H1 (cell line): ENCODE results near the gene PTPN5. TPM values are rescaled to one million over a fixed set of nuclear protein-coding genes. Genes with fewer than 3 reads are reported as not detected.

ENCODE experiments used
- CTCF ChIA-PET: fragments of 300-600 bp; sonication (Branson Sonifier 250); formaldehyde crosslinking; loops from one replicate; lab custom pipeline; 2021; ENCODE audit not compliant: partially characterized antibody; lab: Charles Lee
- POLR2A ChIA-PET: fragments of 300-600 bp; sonication (Branson Sonifier 250); formaldehyde crosslinking; loops from one replicate; lab custom pipeline; 2021; ENCODE audit warnings: inconsistent platforms; ENCODE audit not compliant: partially characterized antibody; lab: Charles Lee
- DNase-seq, 2 experiments: peaks; one replicate each; pipeline versions ENCODE4 v3.0.0 to v3.0.0-alpha.2; 2010 to 2022; ENCODE audit warnings: low spot score in 2 of 2, low read depth in 1 of 2, mixed read lengths in 1 of 2
- FAIRE-seq: peaks from 2 replicates; lab custom pipeline; 2011; peaks lifted over from hg19 to GRCh38; lab: Jason Lieb, UNC
- H2AFZ ChIP-seq: 2 replicates; pipeline ENCODE4 v1.8.1; 2012; ENCODE audit warnings: low read length, inconsistent platforms
- H2AK5ac ChIP-seq: 2 replicates; pipeline ENCODE4 v1.6.1; 2013; ENCODE audit warnings: low read depth, low read length
- H2BK120ac ChIP-seq: replicated peaks from 2 replicates; pipeline ENCODE3; 2013; ENCODE audit warnings: low read depth, low read length, inconsistent platforms
- H2BK12ac ChIP-seq: 2 replicates; pipeline ENCODE4 v1.6.1; 2013; ENCODE audit warnings: low read depth, low read length
- H2BK15ac ChIP-seq: 2 replicates; pipeline ENCODE4 v1.6.1; 2013; ENCODE audit warnings: low read length
- H2BK20ac ChIP-seq: 2 replicates; pipeline ENCODE4 v1.6.1; 2013; ENCODE audit warnings: low read length
- H2BK5ac ChIP-seq: 2 replicates; pipeline ENCODE4 v1.6.1; 2013; ENCODE audit warnings: low read depth, low read length
- H3K14ac ChIP-seq: 2 replicates; pipeline ENCODE4 v1.6.1; 2013; ENCODE audit warnings: inconsistent platforms; ENCODE audit not compliant: insufficient read length
- H3K18ac ChIP-seq: 2 replicates; pipeline ENCODE4 v1.6.1; 2013; ENCODE audit warnings: low read length; ENCODE audit errors: extremely low read depth
- H3K23ac ChIP-seq: 2 replicates; pipeline ENCODE4 v1.6.1; 2013; ENCODE audit warnings: inconsistent platforms; ENCODE audit not compliant: insufficient read length
- H3K23me2 ChIP-seq: 2 replicates; pipeline ENCODE4 v1.6.1; 2013; ENCODE audit warnings: low read depth, low read length
- H3K27ac ChIP-seq: 2 replicates; pipeline ENCODE4 v1.6.1; 2011; ENCODE audit warnings: low read depth, low read length, inconsistent platforms
- H3K27me3 ChIP-seq, 4 experiments: replicated peaks in 1 of 4; 1 replicate in 1 of 4; 2 replicates in 3 of 4; pipeline versions ENCODE4 v1.6.1 to v1.8.1; 2011 to 2013; ENCODE audit warnings: low read length in 3 of 4, mild to moderate bottlenecking in 3 of 4, inconsistent platforms in 2 of 4, mixed read lengths in 2 of 4, moderate library complexity in 1 of 4; ENCODE audit not compliant: control insufficient read depth in 3 of 4, insufficient read depth in 3 of 4; ENCODE audit errors: extremely low read depth in 1 of 4
- H3K36me3 ChIP-seq, 4 experiments: 2 replicates each; pipeline versions ENCODE4 v1.6.1 to v1.8.1; 2011 to 2013; ENCODE audit warnings: mild to moderate bottlenecking in 4 of 4, low read length in 3 of 4, moderate library complexity in 2 of 4, control low read depth in 1 of 4, inconsistent platforms in 1 of 4; ENCODE audit not compliant: insufficient read depth in 4 of 4, control insufficient read depth in 2 of 4
- H3K4ac ChIP-seq: replicated peaks from 2 replicates; pipeline ENCODE3; 2013; ENCODE audit warnings: low read length, low read depth, mixed read lengths, inconsistent platforms; ENCODE audit not compliant: insufficient read length
- H3K4me1 ChIP-seq, 4 experiments: replicated peaks in 1 of 4; 1 replicate in 1 of 4; 2 replicates in 3 of 4; pipeline versions ENCODE4 v1.6.1 to v1.8.1; 2011 to 2013; ENCODE audit warnings: low read length in 3 of 4, inconsistent platforms in 2 of 4, mixed read lengths in 1 of 4; ENCODE audit not compliant: insufficient read depth in 4 of 4, control insufficient read depth in 3 of 4
- H3K4me2 ChIP-seq, 2 experiments: 2 replicates each; pipeline versions ENCODE4 v1.6.1 to v1.8.1; 2011 to 2013; ENCODE audit warnings: low read depth in 2 of 2, low read length in 2 of 2, control low read depth in 1 of 2, inconsistent platforms in 1 of 2, mild to moderate bottlenecking in 1 of 2; ENCODE audit not compliant: insufficient read depth in 1 of 2
- H3K4me3 ChIP-seq, 4 experiments: fragments of 200-600, 300-600 bp in 1 of 4; sonication (generic), shearing (Covaris generic), sonication (Bioruptor Twin) in 1 of 4; 2 replicates each; pipeline versions ENCODE4 v1.5.1 to v1.8.1; 2011 to 2016; ENCODE audit warnings: low read length in 4 of 4, low read depth in 3 of 4, control low read depth in 2 of 4, inconsistent platforms in 2 of 4, mild to moderate bottlenecking in 2 of 4, mixed read lengths in 1 of 4, moderate library complexity in 1 of 4; ENCODE audit not compliant: insufficient read depth in 2 of 4; ENCODE audit errors: extremely low read depth in 1 of 4
- H3K56ac ChIP-seq: replicated peaks from 2 replicates; pipeline ENCODE3; 2013; ENCODE audit warnings: low read depth, mild to moderate bottlenecking, mixed read lengths, low read length, inconsistent platforms; ENCODE audit not compliant: insufficient read length
- H3K79me1 ChIP-seq: 2 replicates; pipeline ENCODE4 v1.6.1; 2013; ENCODE audit warnings: low read depth, low read length, control low read depth
- H3K79me2 ChIP-seq, 2 experiments: 2 replicates each; pipeline versions ENCODE4 v1.6.1 to v1.8.1; 2012 to 2013; ENCODE audit warnings: low read length in 2 of 2, mild to moderate bottlenecking in 2 of 2, inconsistent platforms in 1 of 2; ENCODE audit not compliant: insufficient read depth in 2 of 2, control insufficient read depth in 1 of 2
- H3K9ac ChIP-seq, 4 experiments: replicated peaks in 1 of 4; 1 replicate in 1 of 4; 2 replicates in 3 of 4; pipeline versions ENCODE4 v1.6.1 to v1.8.1; 2011 to 2013; ENCODE audit warnings: low read depth in 3 of 4, low read length in 3 of 4, control low read depth in 2 of 4, mild to moderate bottlenecking in 2 of 4, moderate library complexity in 2 of 4, inconsistent platforms in 1 of 4; ENCODE audit errors: extremely low read depth in 1 of 4
- H3K9me3 ChIP-seq, 2 experiments: 2 replicates each; pipeline versions ENCODE4 v1.6.1 to v1.8.1; 2012 to 2013; ENCODE audit warnings: mild to moderate bottlenecking in 2 of 2, moderate library complexity in 2 of 2, control low read depth in 1 of 2, inconsistent platforms in 1 of 2, low read depth in 1 of 2, low read length in 1 of 2, mixed read lengths in 1 of 2; ENCODE audit not compliant: insufficient read depth in 2 of 2
- H4K20me1 ChIP-seq, 2 experiments: replicated peaks in 1 of 2; 2 replicates each; pipeline versions ENCODE3 to v1.8.1; 2011 to 2013; ENCODE audit warnings: inconsistent platforms in 2 of 2, low read length in 2 of 2, mild to moderate bottlenecking in 1 of 2; ENCODE audit not compliant: insufficient read depth in 2 of 2, control insufficient read depth in 1 of 2
- H4K5ac ChIP-seq: 2 replicates; pipeline ENCODE4 v1.6.1; 2013; ENCODE audit warnings: low read length, low read depth, mixed read lengths, inconsistent platforms; ENCODE audit not compliant: insufficient read length
- H4K8ac ChIP-seq: 2 replicates; pipeline ENCODE4 v1.8.0; 2013; ENCODE audit warnings: mild to moderate bottlenecking, moderate library complexity, low read length, inconsistent platforms; ENCODE audit not compliant: insufficient read depth; ENCODE audit errors: extremely low read depth
- H4K91ac ChIP-seq: replicated peaks from 2 replicates; pipeline ENCODE3; 2013; ENCODE audit warnings: low read length, mixed read lengths, inconsistent platforms; ENCODE audit not compliant: insufficient read length
- KDM1A ChIP-seq: fragments of 200-600, 300-600 bp; sonication (generic); IDR thresholded peaks from 2 replicates; pipeline ENCODE4 v1.7.1; 2016; ENCODE audit warnings: mild to moderate bottlenecking, low read length, borderline replicate concordance
- POLR2A ChIP-seq, 2 experiments: IDR thresholded peaks; 1 replicate in 1 of 2; 2 replicates in 1 of 2; pipeline ENCODE4 v1.6.1; 2011; ENCODE audit warnings: low read depth in 2 of 2, low read length in 2 of 2, mild to moderate bottlenecking in 2 of 2; ENCODE audit errors: control extremely low read depth in 1 of 2
- SP4 ChIP-seq: IDR thresholded peaks from 2 replicates; pipeline ENCODE4 v1.6.1; 2012; ENCODE audit warnings: low read length, inconsistent platforms
- TAF1 ChIP-seq: IDR thresholded peaks from 2 replicates; pipeline ENCODE4 v1.6.1; 2011; ENCODE audit warnings: mild to moderate bottlenecking, low read depth, low read length
- whole genome bisulfite sequencing, 2 experiments: shearing (Covaris generic) in 1 of 2; methylation state at CpG; one replicate each; pipeline versions ENCODE4 v1.1.6 to v1.1.7; 2013 to 2015; ENCODE audit warnings: low lambda C conversion rate in 2 of 2, mixed read lengths in 2 of 2, inconsistent platforms in 1 of 2, low coverage in 1 of 2, missing lambda C conversion rate in 1 of 2; ENCODE audit not compliant: insufficient replicate concordance in 2 of 2, insufficient coverage in 1 of 2, insufficient read length in 1 of 2; ENCODE audit errors: extremely low coverage in 1 of 2, missing lambda C conversion rate in 1 of 2; 5-methylcytosine and 5-hydroxymethylcytosine counted together
- polyA plus RNA-seq, 7 experiments: library from polyadenylated mRNA; depleted of rRNA in 3 of 7; stranded (reverse) in 5 of 7; unstranded in 2 of 7; fragments of >200 nt in 5 of 7; fragments of 200-250 nt in 2 of 7; gene quantifications; 1 replicate in 5 of 7; 2 replicates in 1 of 7; 4 replicates in 1 of 7; pipeline versions ENCODE4 v1.2.1 to v1.2.3, GENCODE V29; 2011 to 2013; ENCODE audit warnings: missing spikeins in 2 of 7, mixed read lengths in 2 of 7
- total RNA-seq: library from RNA; stranded (reverse); fragmentation: NEBNext Ultra II Directional; extraction: Animal tissue kit (Norgen Biotek cat#: 25700); gene quantifications from 2 replicates; pipeline ENCODE4 v1.2.1, GENCODE V29; 2021

The PTPN5 gene
- total and polyA plus RNA-seq, 2 of the 8 experiments (the other 6 are each of a cell fraction or from before 2014, with no cell fraction given), result 8.4 to 12.9 TPM

GRCh38 chr11:18790883-18791206 lies 753 bp downstream of the PTPN5 start:
- Histone ChIP-seq H3K9ac (peak overlapping the region in 1 of 4 experiments; percentile 4; a peak in 1 of 7 replicates), H2BK15ac (no peak overlapping the region), H2BK20ac (no peak overlapping the region), H3K9me3 (no peaks in the 10 kb centered on the region), H2BK120ac (no peak overlapping the region), H3K36me3 (no peaks in the 10 kb centered on the region), H4K91ac (peak overlapping the region; percentile 12), H3K79me1 (no peaks in the 10 kb centered on the region)
- no peak for TF ChIP-seq SP4
- peak in 1 of 2 experiments; percentile 15; a peak in 1 of 3 replicates for TF ChIP-seq POLR2A (IDR thresholded peaks at IDR 0.05; ENCODE audit: control extremely low read depth in 1 of 2, low read depth in 2 of 2, low read length in 2 of 2)
- TF ChIP-seq TAF1, result 0 out of 2 replicates have a peak, but pooled peaks have one; percentile 12
- TF ChIP-seq KDM1A, result peak; percentile 45; the same call in 1 of the 2 replicates
- TF ChIP-seq, all 59 proteins: peak for 3
- Histone ChIP-seq H3K27ac (no peak overlapping the region), H3K56ac (no peak overlapping the region), H2BK12ac (no peak overlapping the region), H3K23me2 (peaks cover 17% of the 10 kb centered on the region), H2AK5ac (no peak overlapping the region), H2BK5ac (no peak overlapping the region), H3K27me3 (peaks cover 0 to 33% (median 22%) of the 10 kb centered on the region in 4 experiments; a peak in 6 of 7 replicates), H3K4ac (no peak overlapping the region), H3K23ac (no peak overlapping the region), H3K79me2 (no peaks in the 10 kb centered on the region), H4K8ac (no peak overlapping the region), H3K4me2 (peak overlapping the region; percentile 63 to 94), H4K5ac (no peak overlapping the region), H3K4me3 (peak overlapping the region; percentile 73 to 97 (median 78)), H3K14ac (no peak overlapping the region), H2AFZ (0 out of 2 replicates have a peak overlapping the region, but pooled peaks have one; percentile 50), H4K20me1 (peaks cover 1 to 2% of the 10 kb centered on the region in 2 experiments), H3K18ac (peak overlapping the region; percentile 48), H3K4me1 (peaks cover 2 to 8% (median 3%) of the 10 kb centered on the region in 4 experiments; a peak in 6 of 7 replicates)
- 16% methylated on average over 7 of the region's 17 CpGs; no CpG with 5 or more reads in 1 of the 2 experiments for WGBS, 2 experiments
- no peak for FAIRE-seq
- DNase-seq, result peak in 1 of 2 experiments; percentile 73
- CTCF ChIA-PET, result interaction anchor here (0.8 to 19.5 kb wide), 7 partner anchors 12 to 61 kb away, joined by 3 to 363 read pairs (median 5); no protein-coding TSS in a partner anchor
- POLR2A ChIA-PET, result interaction anchor here (1.2 to 1.7 kb wide), 2 partner anchors 9 to 11 kb away, joined by 3 to 6 read pairs; no protein-coding TSS in a partner anchor
